ENCODE data around the gene UBE2S.
"Not testable (repeated sequence)": the region's sequence is repeated elsewhere in the genome, so short reads cannot be mapped to it uniquely, and the experiment has no call there.

UBE2S gene

GRCh38 chr19:55436847-55437246, 29.3 kb upstream of the UBE2S start:
- Histone ChIP-seq H3K36me3 (ENCODE audit: control insufficient read depth, insufficient read depth, low read length) (no peaks in the 10 kb centered on the region), H3K9ac (ENCODE audit: low read depth, low read length) (no peak overlapping the region), H3K4me3 (ENCODE audit: low read depth, low read length) (no peak overlapping the region), H3K9me3 (ENCODE audit: control insufficient read depth, insufficient read depth, low read length) (no peaks in the 10 kb centered on the region), H3K27me3 (ENCODE audit: control insufficient read depth, insufficient read depth, low read length) (peaks cover 37% of the 10 kb centered on the region), H3K4me1 (ENCODE audit: control insufficient read depth, insufficient read depth, low read length) (peaks cover 6% of the 10 kb centered on the region)

- Histone ChIP-seq H3K9me3 (ENCODE audit: control insufficient read depth, insufficient read depth, low read length) (no peaks in the 10 kb centered on the region), H3K9ac (ENCODE audit: low read depth, low read length) (no peak overlapping the region), H3K36me3 (ENCODE audit: control insufficient read depth, insufficient read depth, low read length) (no peaks in the 10 kb centered on the region), H3K27me3 (ENCODE audit: control insufficient read depth, insufficient read depth, low read length) (peaks cover 23% of the 10 kb centered on the region), H3K4me1 (ENCODE audit: control insufficient read depth, insufficient read depth, low read length) (no peaks in the 10 kb centered on the region), H3K4me3 (ENCODE audit: low read depth, low read length) (no peak overlapping the region)
Measured at GRCh38 chr19:55435020-55435419, 27.4 kb upstream of the UBE2S start.

GRCh38 chr19:55434356-55434919, 26.9 kb upstream of the UBE2S start:
- no peak overlapping the region for H3K9ac ChIP-seq (ENCODE audit: low read depth, low read length)
- no peaks in the 10 kb centered on the region for H3K36me3 ChIP-seq (ENCODE audit: control insufficient read depth, insufficient read depth, low read length)
- no peaks in the 10 kb centered on the region for H3K9me3 ChIP-seq (ENCODE audit: control insufficient read depth, insufficient read depth, low read length)
- no peaks in the 10 kb centered on the region for H3K4me1 ChIP-seq (ENCODE audit: control insufficient read depth, insufficient read depth, low read length)
- no peak overlapping the region for H3K4me3 ChIP-seq (ENCODE audit: low read depth, low read length)
- peaks cover 18% of the 10 kb centered on the region for H3K27me3 ChIP-seq (ENCODE audit: control insufficient read depth, insufficient read depth, low read length)

- Histone ChIP-seq H3K9me3 (ENCODE audit: control insufficient read depth, insufficient read depth, low read length) (no peaks in the 10 kb centered on the region), H3K4me3 (ENCODE audit: low read depth, low read length) (no peak overlapping the region), H3K4me1 (ENCODE audit: control insufficient read depth, insufficient read depth, low read length) (no peaks in the 10 kb centered on the region), H3K27me3 (ENCODE audit: control insufficient read depth, insufficient read depth, low read length) (peaks cover 6% of the 10 kb centered on the region), H3K36me3 (ENCODE audit: control insufficient read depth, insufficient read depth, low read length) (no peaks in the 10 kb centered on the region), H3K9ac (ENCODE audit: low read depth, low read length) (no peak overlapping the region)
Measured at GRCh38 chr19:55433292-55433691, 25.7 kb upstream of the UBE2S start.

- no peaks in the 10 kb centered on the region for H3K4me1 ChIP-seq (ENCODE audit: control insufficient read depth, insufficient read depth, low read length)
- H3K27me3 ChIP-seq (ENCODE audit: control insufficient read depth, insufficient read depth, low read length) = peaks cover 3% of the 10 kb centered on the region
- H3K4me3 ChIP-seq (ENCODE audit: low read depth, low read length) = no peak overlapping the region
- H3K36me3 ChIP-seq (ENCODE audit: control insufficient read depth, insufficient read depth, low read length) = no peaks in the 10 kb centered on the region
- H3K9ac ChIP-seq (ENCODE audit: low read depth, low read length) = no peak overlapping the region
- H3K9me3 ChIP-seq (ENCODE audit: control insufficient read depth, insufficient read depth, low read length) = no peaks in the 10 kb centered on the region
Measured at GRCh38 chr19:55432241-55432959, 24.8 kb upstream of the UBE2S start.

- Histone ChIP-seq H3K4me3 (ENCODE audit: low read depth, low read length) (no peak overlapping the region), H3K27me3 (ENCODE audit: control insufficient read depth, insufficient read depth, low read length) (peaks cover 3% of the 10 kb centered on the region), H3K9me3 (ENCODE audit: control insufficient read depth, insufficient read depth, low read length) (no peaks in the 10 kb centered on the region), H3K36me3 (ENCODE audit: control insufficient read depth, insufficient read depth, low read length) (no peaks in the 10 kb centered on the region), H3K4me1 (ENCODE audit: control insufficient read depth, insufficient read depth, low read length) (no peaks in the 10 kb centered on the region), H3K9ac (ENCODE audit: low read depth, low read length) (no peak overlapping the region)
Measured at GRCh38 chr19:55431183-55431582, 23.6 kb upstream of the UBE2S start.

- Histone ChIP-seq H3K9me3 (ENCODE audit: control insufficient read depth, insufficient read depth, low read length) (no peaks in the 10 kb centered on the region), H3K36me3 (ENCODE audit: control insufficient read depth, insufficient read depth, low read length) (no peaks in the 10 kb centered on the region), H3K27me3 (ENCODE audit: control insufficient read depth, insufficient read depth, low read length) (no peaks in the 10 kb centered on the region), H3K9ac (ENCODE audit: low read depth, low read length) (no peak overlapping the region), H3K4me3 (ENCODE audit: low read depth, low read length) (no peak overlapping the region), H3K4me1 (ENCODE audit: control insufficient read depth, insufficient read depth, low read length) (no peaks in the 10 kb centered on the region)
Measured at GRCh38 chr19:55426042-55426441, 18.5 kb upstream of the UBE2S start.

GRCh38 chr19:55424518-55424917, 16.9 kb upstream of the UBE2S start:
- H3K9ac ChIP-seq (ENCODE audit: low read depth, low read length) = no peak overlapping the region
- H3K4me1 ChIP-seq (ENCODE audit: control insufficient read depth, insufficient read depth, low read length) = no peaks in the 10 kb centered on the region
- no peaks in the 10 kb centered on the region for H3K36me3 ChIP-seq (ENCODE audit: control insufficient read depth, insufficient read depth, low read length)
- H3K27me3 ChIP-seq (ENCODE audit: control insufficient read depth, insufficient read depth, low read length) = peaks cover 2% of the 10 kb centered on the region
- no peak overlapping the region for H3K4me3 ChIP-seq (ENCODE audit: low read depth, low read length)
- no peaks in the 10 kb centered on the region for H3K9me3 ChIP-seq (ENCODE audit: control insufficient read depth, insufficient read depth, low read length)

GRCh38 chr19:55423225-55424005, 15.8 kb upstream of the UBE2S start:
- Histone ChIP-seq H3K36me3 (ENCODE audit: control insufficient read depth, insufficient read depth, low read length) (no peaks in the 10 kb centered on the region), H3K27me3 (ENCODE audit: control insufficient read depth, insufficient read depth, low read length) (peaks cover 2% of the 10 kb centered on the region), H3K4me1 (ENCODE audit: control insufficient read depth, insufficient read depth, low read length) (no peaks in the 10 kb centered on the region)

GRCh38 chr19:55421281-55421680, 13.7 kb upstream of the UBE2S start:
- H3K4me1 ChIP-seq (ENCODE audit: control insufficient read depth, insufficient read depth, low read length); H3K9me3 ChIP-seq (ENCODE audit: control insufficient read depth, insufficient read depth, low read length); H3K27me3 ChIP-seq (ENCODE audit: control insufficient read depth, insufficient read depth, low read length); H3K36me3 ChIP-seq (ENCODE audit: control insufficient read depth, insufficient read depth, low read length); H3K9ac ChIP-seq (ENCODE audit: low read depth, low read length); H3K4me3 ChIP-seq (ENCODE audit: low read depth, low read length): not testable (repeated sequence)

More at GRCh38 chr19:55423225-55424005, 15.8 kb upstream of the UBE2S start:
- no peak overlapping the region for H3K4me3 ChIP-seq (ENCODE audit: low read depth, low read length)
- H3K9ac ChIP-seq (ENCODE audit: low read depth, low read length) = no peak overlapping the region
- H3K9me3 ChIP-seq (ENCODE audit: control insufficient read depth, insufficient read depth, low read length) = no peaks in the 10 kb centered on the region

- no peaks in the 10 kb centered on the region for H3K9me3 ChIP-seq (ENCODE audit: control insufficient read depth, insufficient read depth, low read length)
- no peak overlapping the region for H3K9ac ChIP-seq (ENCODE audit: low read depth, low read length)
- H3K27me3 ChIP-seq (ENCODE audit: control insufficient read depth, insufficient read depth, low read length) = peaks cover 2% of the 10 kb centered on the region
- no peaks in the 10 kb centered on the region for H3K36me3 ChIP-seq (ENCODE audit: control insufficient read depth, insufficient read depth, low read length)
- H3K4me1 ChIP-seq (ENCODE audit: control insufficient read depth, insufficient read depth, low read length) = no peaks in the 10 kb centered on the region
- H3K4me3 ChIP-seq (ENCODE audit: low read depth, low read length) = no peak overlapping the region
Measured at GRCh38 chr19:55419624-55420236, 12.1 kb upstream of the UBE2S start.
